Progenitor cell of endocrine pancreas (in vitro differentiated cells): Measurements from ENCODE around the gene SKP2. TPM values are rescaled to one million over a fixed set of nuclear protein-coding genes. Genes with fewer than 3 reads are reported as not detected.
A peak's percentile ranks its signal among the peaks of the same experiment; 100 is the strongest.

Experiments
- DNase-seq: peaks from one replicate; pipeline ENCODE4 v3.0.0; 2021; ENCODE audit warnings: low spot score; ENCODE audit not compliant: unreplicated experiment
- H3K27ac Mint-ChIP-seq: 2 replicates; pipeline ENCODE4 v1.8.0; 2021; ENCODE audit warnings: mild to moderate bottlenecking, moderate library complexity, mixed read lengths
- H3K27me3 Mint-ChIP-seq: 2 replicates; pipeline ENCODE4 v1.8.0; 2021; ENCODE audit warnings: mixed read lengths
- H3K36me3 Mint-ChIP-seq: 2 replicates; pipeline ENCODE4 v1.8.0; 2022; ENCODE audit warnings: mixed read lengths; ENCODE audit not compliant: insufficient read depth
- H3K4me1 Mint-ChIP-seq: 2 replicates; pipeline ENCODE4 v1.8.0; 2021; ENCODE audit warnings: low read depth, mixed read lengths
- H3K4me3 Mint-ChIP-seq: 2 replicates; pipeline ENCODE4 v1.8.0; 2021; ENCODE audit warnings: low read depth, mild to moderate bottlenecking, moderate library complexity, mixed read lengths
- H3K9me3 Mint-ChIP-seq: 2 replicates; pipeline ENCODE4 v1.8.0; 2021; ENCODE audit warnings: low read depth, mixed read lengths
- total RNA-seq: library from RNA; stranded (reverse); gene quantifications from 2 replicates; pipeline ENCODE4 v1.2.1, GENCODE V29; 2021
- TF ChIP-seq, protein P1 (sequence below): fragments of 200-600 bp; sonication (generic); IDR thresholded peaks from one replicate; pipeline ENCODE4 v1.5.0; 2021; ENCODE audit warnings: antibody characterized with exemption, mild to moderate bottlenecking; ENCODE audit not compliant: unreplicated experiment

The SKP2 gene
- total RNA-seq, 1 donor from 2014 or later, result 68.4 TPM

DNA sequence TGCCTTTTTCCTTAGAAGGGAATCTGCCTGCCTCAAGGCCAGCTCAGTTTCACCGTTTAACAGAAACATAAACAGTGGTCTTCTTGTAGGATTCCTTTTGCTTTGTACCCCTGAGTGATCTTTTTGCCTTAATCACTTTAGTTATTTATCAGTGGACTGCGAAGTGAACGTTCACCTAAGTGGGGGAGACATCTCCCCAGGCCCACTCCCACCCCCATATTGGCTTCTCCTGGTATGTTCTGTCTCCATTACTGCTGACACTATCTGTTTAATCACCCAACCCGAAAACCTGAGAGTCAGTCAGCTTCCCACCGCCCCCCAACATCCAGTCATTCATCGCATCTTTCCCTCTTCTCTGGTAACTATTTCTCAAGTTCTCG lies 1.4 kb downstream of the SKP2 start:
- H3K36me3 Mint-ChIP-seq, result peaks cover 19% of the 10 kb centered on the region
- H3K27me3 Mint-ChIP-seq, result no peaks in the 10 kb centered on the region
- peaks cover 40% of the 10 kb centered on the region for H3K4me1 Mint-ChIP-seq
- DNase-seq, result no peak
- peak overlapping the region; percentile 33 for H3K27ac Mint-ChIP-seq
- H3K9me3 Mint-ChIP-seq, result no peaks in the 10 kb centered on the region
- TF ChIP-seq, protein P1, sequence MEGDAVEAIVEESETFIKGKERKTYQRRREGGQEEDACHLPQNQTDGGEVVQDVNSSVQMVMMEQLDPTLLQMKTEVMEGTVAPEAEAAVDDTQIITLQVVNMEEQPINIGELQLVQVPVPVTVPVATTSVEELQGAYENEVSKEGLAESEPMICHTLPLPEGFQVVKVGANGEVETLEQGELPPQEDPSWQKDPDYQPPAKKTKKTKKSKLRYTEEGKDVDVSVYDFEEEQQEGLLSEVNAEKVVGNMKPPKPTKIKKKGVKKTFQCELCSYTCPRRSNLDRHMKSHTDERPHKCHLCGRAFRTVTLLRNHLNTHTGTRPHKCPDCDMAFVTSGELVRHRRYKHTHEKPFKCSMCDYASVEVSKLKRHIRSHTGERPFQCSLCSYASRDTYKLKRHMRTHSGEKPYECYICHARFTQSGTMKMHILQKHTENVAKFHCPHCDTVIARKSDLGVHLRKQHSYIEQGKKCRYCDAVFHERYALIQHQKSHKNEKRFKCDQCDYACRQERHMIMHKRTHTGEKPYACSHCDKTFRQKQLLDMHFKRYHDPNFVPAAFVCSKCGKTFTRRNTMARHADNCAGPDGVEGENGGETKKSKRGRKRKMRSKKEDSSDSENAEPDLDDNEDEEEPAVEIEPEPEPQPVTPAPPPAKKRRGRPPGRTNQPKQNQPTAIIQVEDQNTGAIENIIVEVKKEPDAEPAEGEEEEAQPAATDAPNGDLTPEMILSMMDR, result no peak
- H3K4me3 Mint-ChIP-seq, result peak overlapping the region; percentile 54

DNA sequence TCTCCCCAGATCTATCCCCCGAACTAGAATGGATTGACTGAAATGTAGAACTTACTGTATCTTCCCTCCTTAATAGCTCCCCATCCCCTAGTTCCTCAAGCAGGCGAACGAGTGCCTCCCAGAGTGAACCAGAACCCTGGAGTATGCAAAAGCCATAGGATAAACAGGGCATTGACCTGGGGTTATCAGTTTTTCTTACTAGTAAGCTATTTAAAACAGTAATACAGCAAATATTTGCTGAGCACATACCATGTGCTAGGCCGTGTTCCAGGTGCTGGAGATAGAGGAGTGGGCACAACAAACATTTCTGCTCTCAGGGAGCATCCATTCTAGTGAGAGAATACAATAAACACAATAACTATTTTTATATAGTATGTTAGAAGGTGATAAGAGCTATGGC lies 1.8 kb downstream of the SKP2 start:
- Mint-ChIP-seq H3K27me3 (no peaks in the 10 kb centered on the region), H3K9me3 (no peaks in the 10 kb centered on the region), H3K36me3 (peaks cover 22% of the 10 kb centered on the region), H3K4me3 (peak overlapping the region; percentile 54), H3K27ac (peak overlapping the region; percentile 33), H3K4me1 (peaks cover 39% of the 10 kb centered on the region)
- DNase-seq, result no peak
- TF ChIP-seq, protein P1, result no peak

DNA sequence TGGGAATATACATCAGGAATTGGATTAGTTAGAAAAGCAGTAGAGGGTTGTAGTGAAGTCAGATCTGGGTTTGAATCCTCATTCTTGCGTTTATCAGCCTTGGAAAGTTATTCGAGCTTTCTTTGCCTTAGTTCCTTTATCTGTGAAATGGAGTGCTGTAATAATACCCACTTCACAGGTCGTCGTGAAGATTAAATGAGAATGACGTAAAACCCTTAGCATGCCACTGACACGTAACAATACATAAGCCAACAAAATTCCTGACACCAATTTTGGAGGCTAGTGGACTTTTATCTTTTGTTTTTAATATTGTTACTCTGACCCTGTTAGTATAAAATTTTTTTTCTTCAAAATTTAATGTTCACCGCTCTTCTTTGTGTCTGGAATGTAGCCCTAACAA lies 3.4 kb downstream of the SKP2 start:
- Mint-ChIP-seq H3K9me3 (no peaks in the 10 kb centered on the region), H3K4me3 (no peak overlapping the region), H3K27ac (peak overlapping the region; percentile 36)

DNA sequence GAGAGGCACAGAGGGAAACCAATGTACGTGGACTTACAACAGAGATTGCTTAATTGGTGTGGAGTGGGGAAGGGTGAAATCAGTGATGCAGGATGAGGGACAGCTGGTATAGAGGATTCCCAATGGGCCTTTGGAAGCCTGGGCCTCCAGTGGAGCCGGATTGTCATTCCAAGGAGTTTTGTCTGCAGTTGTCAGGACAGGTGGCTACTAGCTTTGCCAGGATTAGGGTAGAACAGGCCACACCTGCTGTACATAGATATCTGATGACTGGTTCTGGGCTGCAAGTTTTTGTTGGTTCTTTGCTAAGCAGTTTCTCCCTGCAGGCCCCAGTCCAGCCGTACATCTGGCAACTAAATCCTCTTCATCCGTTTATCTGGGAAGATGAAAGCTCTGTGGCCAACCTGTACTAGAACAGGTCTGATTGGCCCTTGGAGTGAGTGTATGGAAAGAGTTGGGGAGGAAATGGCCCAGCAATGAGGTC lies 4.2 kb downstream of the SKP2 start:
- no peak overlapping the region for H3K27ac Mint-ChIP-seq
- no peak overlapping the region for H3K4me3 Mint-ChIP-seq
- TF ChIP-seq, protein P1, result no peak
- H3K36me3 Mint-ChIP-seq, result peaks cover 22% of the 10 kb centered on the region
- no peaks in the 10 kb centered on the region for H3K27me3 Mint-ChIP-seq
- no peak for DNase-seq
- H3K9me3 Mint-ChIP-seq, result no peaks in the 10 kb centered on the region
- peaks cover 22% of the 10 kb centered on the region for H3K4me1 Mint-ChIP-seq

More for the DNA sequence above, 3.4 kb downstream of the SKP2 start:
- DNase-seq, result no peak
- peaks cover 29% of the 10 kb centered on the region for H3K4me1 Mint-ChIP-seq
- H3K36me3 Mint-ChIP-seq, result peaks cover 22% of the 10 kb centered on the region
- H3K27me3 Mint-ChIP-seq, result no peaks in the 10 kb centered on the region
- TF ChIP-seq, protein P1, result no peak

DNA sequence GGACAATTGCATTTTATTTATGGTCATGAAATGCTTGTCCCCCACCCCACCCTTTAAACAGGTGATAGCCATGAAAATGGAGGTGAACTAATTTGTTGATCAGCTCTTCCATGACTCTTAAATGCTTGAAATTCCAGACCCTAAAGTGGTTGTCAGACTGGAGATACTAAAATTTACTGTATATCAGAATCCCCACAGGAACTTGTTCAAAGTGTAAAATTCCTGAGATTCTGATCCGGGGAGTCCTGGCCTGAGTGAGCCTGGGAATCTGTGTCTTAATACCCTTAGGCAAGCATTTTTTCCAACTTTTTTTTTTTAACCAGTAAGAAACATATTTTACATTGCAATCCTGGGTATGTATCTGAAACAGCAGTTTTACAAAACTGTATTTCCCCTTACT lies 4.7 kb downstream of the SKP2 start:
- Mint-ChIP-seq H3K4me3 (no peak overlapping the region), H3K4me1 (peaks cover 21% of the 10 kb centered on the region), H3K27me3 (no peaks in the 10 kb centered on the region), H3K36me3 (peaks cover 27% of the 10 kb centered on the region), H3K9me3 (no peaks in the 10 kb centered on the region), H3K27ac (no peak overlapping the region)
- no peak for DNase-seq
- TF ChIP-seq, protein P1, result no peak
